ENCODE data around the gene BMP5.

Gene BMP5

DNA sequence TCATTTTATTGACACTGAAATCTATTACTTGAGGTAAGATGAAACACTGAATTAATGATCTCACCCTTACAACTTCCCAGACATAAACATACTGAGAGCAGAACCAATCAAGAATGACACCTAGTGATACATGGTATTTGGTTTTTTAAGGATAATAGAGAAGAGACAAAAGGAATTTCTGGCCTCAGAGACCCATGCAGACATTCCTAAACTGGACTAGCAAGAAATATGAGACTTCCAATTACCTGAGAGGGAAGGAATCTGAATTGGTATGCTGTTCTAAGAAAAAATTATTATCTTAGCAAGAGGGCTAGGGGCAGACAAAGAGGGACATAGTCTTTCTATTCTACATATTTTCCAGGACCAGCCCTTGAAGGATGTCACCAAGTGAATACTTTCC is 141.1 kb downstream of the BMP5 start:
- H2AK5ac ChIP-seq (ENCODE audit: low read length, severe bottlenecking): no peak overlapping the region
- H3K4me2 ChIP-seq (ENCODE audit: low read length, poor library complexity, severe bottlenecking): no peak overlapping the region
- H3K9me3 ChIP-seq (ENCODE audit: control insufficient read depth, low read length): no peaks in the 10 kb centered on the region
- no peaks in the 10 kb centered on the region for H3K4me1 ChIP-seq (ENCODE audit: control insufficient read depth, insufficient read depth, low read depth, low read length)
- H4K8ac ChIP-seq (ENCODE audit: low read length): no peak overlapping the region
- no peak overlapping the region for H2BK12ac ChIP-seq (ENCODE audit: low read length in 2 of 2)
- no peak overlapping the region for H2BK15ac ChIP-seq (ENCODE audit: low read depth, poor library complexity, severe bottlenecking)
- H3K18ac ChIP-seq (ENCODE audit: low read depth in 1 of 2, low read length in 2 of 2): no peak overlapping the region
- no peak overlapping the region for H3K4me3 ChIP-seq (ENCODE audit: insufficient read depth in 1 of 2, low read depth in 1 of 2, low read length in 2 of 2)
- DNase-seq: no peak
- no peak overlapping the region for H2BK5ac ChIP-seq (ENCODE audit: low read depth, low read length, poor library complexity, severe bottlenecking)
- H3K4ac ChIP-seq (ENCODE audit: low read depth in 1 of 2, low read length in 2 of 2): no peak overlapping the region
- no peaks in the 10 kb centered on the region for H3K36me3 ChIP-seq (ENCODE audit: control insufficient read depth in 1 of 2, insufficient read depth in 2 of 2, low read depth in 1 of 2, low read length in 2 of 2)
- no peaks in the 10 kb centered on the region for H3K27me3 ChIP-seq (ENCODE audit: control insufficient read depth in 1 of 2, insufficient read depth in 1 of 2, low read length in 2 of 2)
- H3K14ac ChIP-seq (ENCODE audit: low read length in 2 of 2): no peak overlapping the region
- H2BK120ac ChIP-seq (ENCODE audit: low read depth, low read length): no peak overlapping the region
- no peak overlapping the region for H4K91ac ChIP-seq (ENCODE audit: low read length)
- H3K9ac ChIP-seq (ENCODE audit: low read length): no peak overlapping the region
- no peaks in the 10 kb centered on the region for H3K79me1 ChIP-seq (replicated peaks; ENCODE audit: low read length, poor library complexity, severe bottlenecking)
- H3K23ac ChIP-seq (ENCODE audit: low read length in 2 of 2): no peak overlapping the region
- H3K27ac ChIP-seq (ENCODE audit: low read length, poor library complexity, severe bottlenecking): no peak overlapping the region
- no peak overlapping the region for H2AFZ ChIP-seq (ENCODE audit: low read depth, low read length)

DNA sequence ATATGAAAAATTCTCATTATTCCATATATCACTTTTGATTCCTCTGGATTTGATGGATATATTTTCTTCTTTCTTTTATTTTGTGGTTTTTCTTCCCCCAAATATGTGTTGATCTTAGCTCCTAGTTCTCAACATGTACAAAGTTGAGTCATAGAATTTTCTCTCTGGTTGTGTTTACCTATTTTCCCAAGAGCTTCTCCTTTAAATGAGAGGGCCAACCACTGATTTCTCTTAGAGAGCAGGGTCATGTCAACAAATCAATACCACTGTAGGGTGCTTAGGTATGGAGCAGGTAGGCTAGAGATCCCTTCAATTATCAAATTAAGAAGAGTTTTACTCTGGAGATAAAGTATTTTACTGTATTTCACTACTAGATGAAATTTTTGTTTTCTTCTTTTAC is 145.7 kb downstream of the BMP5 start:
- no peak overlapping the region for H4K91ac ChIP-seq (ENCODE audit: low read length)
- no peak overlapping the region for H3K4me2 ChIP-seq (ENCODE audit: low read length, poor library complexity, severe bottlenecking)
- H3K9me3 ChIP-seq (ENCODE audit: control insufficient read depth, low read length): no peaks in the 10 kb centered on the region
- H3K79me1 ChIP-seq (replicated peaks; ENCODE audit: low read length, poor library complexity, severe bottlenecking): no peaks in the 10 kb centered on the region
- no peaks in the 10 kb centered on the region for H3K4me1 ChIP-seq (ENCODE audit: control insufficient read depth, insufficient read depth, low read depth, low read length)
- no peak overlapping the region for H2BK12ac ChIP-seq (ENCODE audit: low read length in 2 of 2)
- no peak overlapping the region for H2BK5ac ChIP-seq (ENCODE audit: low read depth, low read length, poor library complexity, severe bottlenecking)
- H3K18ac ChIP-seq (ENCODE audit: low read depth in 1 of 2, low read length in 2 of 2): no peak overlapping the region
- H2AFZ ChIP-seq (ENCODE audit: low read depth, low read length): no peak overlapping the region
- H4K8ac ChIP-seq (ENCODE audit: low read length): no peak overlapping the region
- H3K23ac ChIP-seq (ENCODE audit: low read length in 2 of 2): no peak overlapping the region
- peak; percentile 40 for DNase-seq
- no peaks in the 10 kb centered on the region for H3K36me3 ChIP-seq (ENCODE audit: control insufficient read depth in 1 of 2, insufficient read depth in 2 of 2, low read depth in 1 of 2, low read length in 2 of 2)
- H2BK15ac ChIP-seq (ENCODE audit: low read depth, poor library complexity, severe bottlenecking): no peak overlapping the region
- H3K9ac ChIP-seq (ENCODE audit: low read length): no peak overlapping the region
- no peak overlapping the region for H2AK5ac ChIP-seq (ENCODE audit: low read length, severe bottlenecking)
- no peak overlapping the region for H2BK120ac ChIP-seq (ENCODE audit: low read depth, low read length)
- H3K14ac ChIP-seq (ENCODE audit: low read length in 2 of 2): no peak overlapping the region
- H3K4me3 ChIP-seq (ENCODE audit: insufficient read depth in 1 of 2, low read depth in 1 of 2, low read length in 2 of 2): no peak overlapping the region
- H3K4ac ChIP-seq (ENCODE audit: low read depth in 1 of 2, low read length in 2 of 2): no peak overlapping the region
- H3K27me3 ChIP-seq (ENCODE audit: control insufficient read depth in 1 of 2, insufficient read depth in 1 of 2, low read length in 2 of 2): no peaks in the 10 kb centered on the region
- H3K27ac ChIP-seq (ENCODE audit: low read length, poor library complexity, severe bottlenecking): no peak overlapping the region

DNA sequence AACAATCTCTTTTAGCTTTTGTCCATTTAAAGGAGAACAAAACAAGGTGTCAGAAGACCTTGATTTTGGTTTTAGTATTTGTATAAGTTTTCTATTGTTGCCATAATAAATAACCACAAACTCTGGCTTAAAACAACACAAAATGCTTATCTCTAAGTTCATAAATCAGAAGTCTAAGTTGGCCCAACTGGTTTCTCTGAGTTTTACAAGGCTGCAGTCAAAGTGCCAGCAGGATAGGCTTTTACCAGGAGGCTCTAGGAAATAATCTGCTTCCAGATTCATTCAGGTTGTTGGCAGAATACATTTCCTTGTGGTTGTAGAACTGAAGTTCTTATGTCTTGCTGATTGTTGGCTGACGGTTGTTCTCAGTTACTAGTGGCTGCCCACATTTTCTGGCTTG is 149.2 kb downstream of the BMP5 start:
- no peak overlapping the region for H3K27ac ChIP-seq (ENCODE audit: low read length, poor library complexity, severe bottlenecking)
- no peak overlapping the region for H3K4ac ChIP-seq (ENCODE audit: low read depth in 1 of 2, low read length in 2 of 2)
- H3K27me3 ChIP-seq (ENCODE audit: control insufficient read depth in 1 of 2, insufficient read depth in 1 of 2, low read length in 2 of 2): no peaks in the 10 kb centered on the region
- no peak overlapping the region for H3K4me3 ChIP-seq (ENCODE audit: insufficient read depth in 1 of 2, low read depth in 1 of 2, low read length in 2 of 2)
- H3K9me3 ChIP-seq (ENCODE audit: control insufficient read depth, low read length): no peaks in the 10 kb centered on the region
- no peak overlapping the region for H2AK5ac ChIP-seq (ENCODE audit: low read length, severe bottlenecking)
- H3K4me2 ChIP-seq (ENCODE audit: low read length, poor library complexity, severe bottlenecking): no peak overlapping the region
- no peak overlapping the region for H2BK15ac ChIP-seq (ENCODE audit: low read depth, poor library complexity, severe bottlenecking)
- H3K23ac ChIP-seq (ENCODE audit: low read length in 2 of 2): no peak overlapping the region
- no peak overlapping the region for H2BK120ac ChIP-seq (ENCODE audit: low read depth, low read length)
- H3K36me3 ChIP-seq (ENCODE audit: control insufficient read depth in 1 of 2, insufficient read depth in 2 of 2, low read depth in 1 of 2, low read length in 2 of 2): no peaks in the 10 kb centered on the region
- no peak overlapping the region for H4K91ac ChIP-seq (ENCODE audit: low read length)
- H2BK12ac ChIP-seq (ENCODE audit: low read length in 2 of 2): no peak overlapping the region
- H3K4me1 ChIP-seq (ENCODE audit: control insufficient read depth, insufficient read depth, low read depth, low read length): no peaks in the 10 kb centered on the region
- no peak for DNase-seq
- H2BK5ac ChIP-seq (ENCODE audit: low read depth, low read length, poor library complexity, severe bottlenecking): no peak overlapping the region
- no peak overlapping the region for H4K8ac ChIP-seq (ENCODE audit: low read length)
- H3K9ac ChIP-seq (ENCODE audit: low read length): no peak overlapping the region
- H2AFZ ChIP-seq (ENCODE audit: low read depth, low read length): no peak overlapping the region
- H3K18ac ChIP-seq (ENCODE audit: low read depth in 1 of 2, low read length in 2 of 2): no peak overlapping the region
- H3K14ac ChIP-seq (ENCODE audit: low read length in 2 of 2): no peak overlapping the region
- WGBS: 50% methylated on average over 1 of the region's 1 CpG
- no peaks in the 10 kb centered on the region for H3K79me1 ChIP-seq (replicated peaks; ENCODE audit: low read length, poor library complexity, severe bottlenecking)

DNA sequence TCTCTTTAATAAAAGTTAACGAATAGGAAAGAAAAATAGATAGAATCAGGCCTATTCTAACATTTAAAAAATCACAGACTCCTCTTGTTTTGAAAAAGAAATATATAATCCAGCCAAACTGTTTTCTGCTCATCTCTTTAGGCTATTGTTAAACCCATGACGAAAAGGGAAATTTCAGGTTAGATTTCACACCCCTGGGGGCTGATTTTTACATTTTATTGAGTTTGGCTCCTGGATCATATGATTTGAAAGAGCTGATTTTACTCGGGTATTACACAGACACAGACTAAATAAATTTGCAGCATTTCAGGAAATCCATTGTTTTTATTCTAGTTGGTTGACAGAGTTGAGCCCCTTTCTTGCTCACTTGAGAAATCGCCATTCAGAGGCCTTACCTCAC is 160.6 kb downstream of the BMP5 start:
- H4K91ac ChIP-seq (ENCODE audit: low read length): no peak overlapping the region
- no peak overlapping the region for H3K4ac ChIP-seq (ENCODE audit: low read depth in 1 of 2, low read length in 2 of 2)
- no peak overlapping the region for H2BK15ac ChIP-seq (ENCODE audit: low read depth, poor library complexity, severe bottlenecking)
- H2BK120ac ChIP-seq (ENCODE audit: low read depth, low read length): no peak overlapping the region
- no peaks in the 10 kb centered on the region for H3K79me1 ChIP-seq (replicated peaks; ENCODE audit: low read length, poor library complexity, severe bottlenecking)
- H3K23ac ChIP-seq (ENCODE audit: low read length in 2 of 2): no peak overlapping the region
- no peaks in the 10 kb centered on the region for H3K4me1 ChIP-seq (ENCODE audit: control insufficient read depth, insufficient read depth, low read depth, low read length)
- no peak overlapping the region for H2BK12ac ChIP-seq (ENCODE audit: low read length in 2 of 2)
- no peaks in the 10 kb centered on the region for H3K27me3 ChIP-seq (ENCODE audit: control insufficient read depth in 1 of 2, insufficient read depth in 1 of 2, low read length in 2 of 2)
- H2AFZ ChIP-seq (ENCODE audit: low read depth, low read length): no peak overlapping the region
- no peak overlapping the region for H4K8ac ChIP-seq (ENCODE audit: low read length)
- H3K18ac ChIP-seq (ENCODE audit: low read depth in 1 of 2, low read length in 2 of 2): no peak overlapping the region
- H3K14ac ChIP-seq (ENCODE audit: low read length in 2 of 2): no peak overlapping the region
- H3K4me3 ChIP-seq (ENCODE audit: insufficient read depth in 1 of 2, low read depth in 1 of 2, low read length in 2 of 2): no peak overlapping the region
- WGBS: 100% methylated on average over 3 of the region's 4 CpGs
- H3K9me3 ChIP-seq (ENCODE audit: control insufficient read depth, low read length): no peaks in the 10 kb centered on the region
- no peak for DNase-seq
- H2BK5ac ChIP-seq (ENCODE audit: low read depth, low read length, poor library complexity, severe bottlenecking): no peak overlapping the region
- H2AK5ac ChIP-seq (ENCODE audit: low read length, severe bottlenecking): no peak overlapping the region
- no peak overlapping the region for H3K27ac ChIP-seq (ENCODE audit: low read length, poor library complexity, severe bottlenecking)
- H3K36me3 ChIP-seq (ENCODE audit: control insufficient read depth in 1 of 2, insufficient read depth in 2 of 2, low read depth in 1 of 2, low read length in 2 of 2): no peaks in the 10 kb centered on the region
- H3K4me2 ChIP-seq (ENCODE audit: low read length, poor library complexity, severe bottlenecking): no peak overlapping the region
- no peak overlapping the region for H3K9ac ChIP-seq (ENCODE audit: low read length)
